ENCODE measurements around the gene MYLK3.

Gene MYLK3

GRCh38 chr16:46712911-46713310 lies 35.2 kb downstream of the MYLK3 start:
- Histone ChIP-seq H3K4me3 (IDR thresholded peaks at IDR 0.05; ENCODE audit: insufficient read depth, low read depth, low read length) (no peak overlapping the region), H3K9ac (no peak overlapping the region), H3K4me1 (ENCODE audit: low read depth, poor library complexity, severe bottlenecking) (no peaks in the 10 kb centered on the region), H3K79me2 (ENCODE audit: insufficient read depth, low read depth) (no peaks in the 10 kb centered on the region), H3K27me3 (ENCODE audit: insufficient read depth, low read depth) (no peaks in the 10 kb centered on the region), H3K4me2 (no peak overlapping the region), H3K36me3 (ENCODE audit: insufficient read depth) (no peaks in the 10 kb centered on the region), H4K20me1 (ENCODE audit: insufficient read depth) (no peaks in the 10 kb centered on the region), H2AFZ (ENCODE audit: low read depth) (no peak overlapping the region), H3K27ac (no peak overlapping the region)
- TF ChIP-seq, protein P1, sequence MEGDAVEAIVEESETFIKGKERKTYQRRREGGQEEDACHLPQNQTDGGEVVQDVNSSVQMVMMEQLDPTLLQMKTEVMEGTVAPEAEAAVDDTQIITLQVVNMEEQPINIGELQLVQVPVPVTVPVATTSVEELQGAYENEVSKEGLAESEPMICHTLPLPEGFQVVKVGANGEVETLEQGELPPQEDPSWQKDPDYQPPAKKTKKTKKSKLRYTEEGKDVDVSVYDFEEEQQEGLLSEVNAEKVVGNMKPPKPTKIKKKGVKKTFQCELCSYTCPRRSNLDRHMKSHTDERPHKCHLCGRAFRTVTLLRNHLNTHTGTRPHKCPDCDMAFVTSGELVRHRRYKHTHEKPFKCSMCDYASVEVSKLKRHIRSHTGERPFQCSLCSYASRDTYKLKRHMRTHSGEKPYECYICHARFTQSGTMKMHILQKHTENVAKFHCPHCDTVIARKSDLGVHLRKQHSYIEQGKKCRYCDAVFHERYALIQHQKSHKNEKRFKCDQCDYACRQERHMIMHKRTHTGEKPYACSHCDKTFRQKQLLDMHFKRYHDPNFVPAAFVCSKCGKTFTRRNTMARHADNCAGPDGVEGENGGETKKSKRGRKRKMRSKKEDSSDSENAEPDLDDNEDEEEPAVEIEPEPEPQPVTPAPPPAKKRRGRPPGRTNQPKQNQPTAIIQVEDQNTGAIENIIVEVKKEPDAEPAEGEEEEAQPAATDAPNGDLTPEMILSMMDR (conservative IDR thresholded peaks at IDR 0.05; ENCODE audit: low read depth, low read length), result no peak

DNA sequence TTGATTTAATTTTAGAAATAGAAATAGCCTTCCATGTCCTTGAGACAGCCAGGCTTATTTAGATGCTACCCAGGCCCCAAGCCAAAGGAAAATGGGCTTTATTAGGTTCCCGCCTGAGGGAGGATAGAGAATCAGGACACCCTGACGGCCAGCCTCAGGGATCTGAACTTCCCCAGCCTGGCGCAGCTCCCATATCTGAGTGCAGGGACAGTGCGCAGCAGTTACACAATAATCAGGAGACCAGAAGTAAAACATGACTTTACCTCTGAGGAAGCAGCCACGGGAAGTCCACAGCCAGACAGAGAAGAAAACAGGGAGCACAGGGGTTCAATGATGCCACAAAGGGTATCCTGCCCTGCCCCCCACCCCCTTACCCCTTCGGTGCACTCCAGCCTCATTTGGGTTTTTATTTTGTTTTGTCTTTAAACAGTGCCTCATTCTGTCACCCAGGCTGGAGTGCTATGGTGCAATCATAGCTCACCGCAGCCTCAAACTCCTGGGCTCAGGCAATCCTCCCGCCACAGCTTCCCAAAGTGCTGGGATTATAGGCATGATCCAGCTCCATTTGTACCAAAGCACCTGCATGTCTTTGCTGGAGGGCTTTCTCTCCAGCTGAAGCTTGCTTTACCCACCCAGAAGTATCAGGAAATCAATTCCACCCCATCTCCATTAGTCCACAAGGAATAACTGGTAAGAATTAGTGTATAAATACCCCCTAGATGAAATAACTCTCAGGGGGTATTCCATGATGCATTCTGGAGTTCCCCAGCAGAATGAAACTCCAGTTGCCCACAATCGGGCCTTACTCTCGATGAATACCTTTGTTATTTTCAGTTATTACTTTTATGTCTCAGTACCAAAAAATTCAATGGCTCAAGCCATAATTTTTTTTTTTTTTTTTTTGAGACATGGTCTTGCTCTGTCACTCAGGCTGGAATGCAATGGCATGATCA lies 36.8 kb downstream of the MYLK3 start:
- H2AFZ ChIP-seq (ENCODE audit: low read depth), result no peak overlapping the region
- no peaks in the 10 kb centered on the region for H3K36me3 ChIP-seq (ENCODE audit: insufficient read depth)
- H3K9ac ChIP-seq, result no peak overlapping the region
- H3K27ac ChIP-seq, result no peak overlapping the region
- TF ChIP-seq, protein P1 (conservative IDR thresholded peaks at IDR 0.05; ENCODE audit: low read depth, low read length), result no peak
- no peaks in the 10 kb centered on the region for H4K20me1 ChIP-seq (ENCODE audit: insufficient read depth)
- no peak overlapping the region for H3K4me3 ChIP-seq (IDR thresholded peaks at IDR 0.05; ENCODE audit: insufficient read depth, low read depth, low read length)
- H3K4me2 ChIP-seq, result no peak overlapping the region
- H3K79me2 ChIP-seq (ENCODE audit: insufficient read depth, low read depth), result no peaks in the 10 kb centered on the region
- H3K27me3 ChIP-seq (ENCODE audit: insufficient read depth, low read depth), result no peaks in the 10 kb centered on the region
- no peaks in the 10 kb centered on the region for H3K4me1 ChIP-seq (ENCODE audit: low read depth, poor library complexity, severe bottlenecking)

GRCh38 chr16:46709469-46710005 lies 38.6 kb downstream of the MYLK3 start:
- Histone ChIP-seq H4K20me1 (ENCODE audit: insufficient read depth) (no peaks in the 10 kb centered on the region), H2AFZ (ENCODE audit: low read depth) (no peak overlapping the region), H3K4me1 (ENCODE audit: low read depth, poor library complexity, severe bottlenecking) (no peaks in the 10 kb centered on the region), H3K4me3 (IDR thresholded peaks at IDR 0.05; ENCODE audit: insufficient read depth, low read depth, low read length) (no peak overlapping the region), H3K9ac (no peak overlapping the region), H3K36me3 (ENCODE audit: insufficient read depth) (no peaks in the 10 kb centered on the region), H3K27ac (no peak overlapping the region), H3K79me2 (ENCODE audit: insufficient read depth, low read depth) (no peaks in the 10 kb centered on the region), H3K4me2 (no peak overlapping the region), H3K27me3 (ENCODE audit: insufficient read depth, low read depth) (no peaks in the 10 kb centered on the region)
- TF ChIP-seq, protein P1 (conservative IDR thresholded peaks at IDR 0.05; ENCODE audit: low read depth, low read length), result no peak

- Histone ChIP-seq H3K9ac (no peak overlapping the region), H3K4me3 (IDR thresholded peaks at IDR 0.05; ENCODE audit: insufficient read depth, low read depth, low read length) (no peak overlapping the region), H3K27me3 (ENCODE audit: insufficient read depth, low read depth) (no peaks in the 10 kb centered on the region), H3K27ac (no peak overlapping the region), H3K36me3 (ENCODE audit: insufficient read depth) (no peaks in the 10 kb centered on the region), H2AFZ (ENCODE audit: low read depth) (no peak overlapping the region), H3K4me2 (no peak overlapping the region), H4K20me1 (ENCODE audit: insufficient read depth) (no peaks in the 10 kb centered on the region), H3K4me1 (ENCODE audit: low read depth, poor library complexity, severe bottlenecking) (no peaks in the 10 kb centered on the region), H3K79me2 (ENCODE audit: insufficient read depth, low read depth) (no peaks in the 10 kb centered on the region)
- TF ChIP-seq, protein P1 (conservative IDR thresholded peaks at IDR 0.05; ENCODE audit: low read depth, low read length), result no peak
These were observed 41.5 kb downstream of the MYLK3 start for GRCh38 chr16:46706642-46707041.
